GM19099 (cell line): ENCODE results near the gene SLIT1.

Source experiments
- POLR2A ChIP-seq: IDR thresholded peaks from 3 replicates; pipeline ENCODE4 v1.6.1; 2011; ENCODE audit warnings: low read depth; ENCODE audit not compliant: insufficient read length; ENCODE audit errors: extremely low read depth

The SLIT1 gene

DNA sequence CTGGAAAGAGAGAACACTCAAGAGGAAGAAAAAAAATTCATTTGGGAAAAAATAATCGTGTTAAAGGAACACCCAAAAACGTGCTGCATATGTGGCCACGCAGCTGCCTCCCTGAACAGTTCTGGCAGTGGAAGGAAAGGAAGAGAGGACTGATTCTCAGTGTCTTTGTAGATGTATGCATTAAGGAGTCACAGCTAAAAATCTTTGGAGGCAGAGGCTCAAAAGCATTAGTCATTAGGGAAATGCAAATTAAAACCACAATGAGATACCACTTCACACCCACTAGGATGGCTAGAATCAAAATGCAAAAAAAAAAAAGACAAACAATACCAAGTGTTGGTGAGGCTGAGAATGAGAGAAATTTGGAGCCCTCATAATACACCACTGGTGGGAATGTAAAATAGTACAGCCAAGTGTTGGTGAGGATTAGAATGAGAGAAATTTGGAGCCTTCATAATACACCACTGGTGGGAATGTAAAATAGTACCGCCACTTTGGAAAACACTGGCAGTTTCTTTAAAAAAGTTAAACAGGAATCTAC, 134.7 kb downstream of the SLIT1 start:
- TF ChIP-seq POLR2A, result no peak

DNA sequence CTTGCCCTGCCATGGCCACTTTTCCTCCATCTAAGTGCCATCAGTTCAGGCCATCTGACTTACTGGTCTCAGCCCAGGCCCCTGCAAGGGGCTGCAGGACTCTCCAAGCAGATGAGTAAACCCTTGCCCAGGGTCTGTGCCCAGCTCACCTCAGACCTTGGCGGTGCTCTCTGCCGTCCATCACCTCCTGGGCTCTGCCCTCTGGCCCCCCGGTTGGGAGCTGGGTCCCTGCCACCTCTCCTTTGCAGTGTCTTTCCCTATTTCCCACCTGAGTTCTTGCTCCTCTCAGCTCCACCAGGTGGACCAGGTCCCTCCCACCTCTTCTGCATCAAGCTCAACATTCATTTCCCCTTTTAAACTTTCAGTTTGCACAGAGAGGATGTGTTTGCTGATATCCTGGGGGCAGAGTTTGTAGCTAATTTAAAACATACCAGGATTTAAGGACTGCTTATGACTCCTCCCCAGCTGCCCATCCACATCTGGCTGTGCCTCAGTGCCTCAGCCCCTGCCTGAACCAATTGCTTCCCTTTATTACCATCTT, 135.5 kb downstream of the SLIT1 start:
- TF ChIP-seq POLR2A, result no peak

DNA sequence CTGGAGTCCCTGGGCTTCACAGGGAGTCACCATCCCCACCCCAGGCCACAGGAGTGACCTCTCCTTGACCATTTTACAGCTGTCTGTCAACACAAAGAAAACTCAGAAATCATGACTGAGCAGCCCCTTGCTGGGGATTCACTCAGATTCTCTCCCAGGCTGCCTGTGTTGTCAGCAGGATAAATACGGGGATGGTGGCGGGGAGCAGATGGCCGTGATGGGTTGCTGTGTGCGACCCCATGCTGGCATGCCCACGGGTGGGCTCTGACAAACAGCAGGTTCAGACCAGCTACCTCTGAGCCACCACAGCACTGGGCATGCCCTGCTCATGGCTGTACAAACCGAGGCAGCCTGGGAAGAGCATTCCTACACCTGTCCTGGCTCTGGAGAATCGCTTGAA, 136.1 kb downstream of the SLIT1 start:
- no peak for TF ChIP-seq POLR2A

- no peak for TF ChIP-seq POLR2A
Observed at GRCh38 chr10:97048649-97049427, 136.9 kb downstream of the SLIT1 start.

DNA sequence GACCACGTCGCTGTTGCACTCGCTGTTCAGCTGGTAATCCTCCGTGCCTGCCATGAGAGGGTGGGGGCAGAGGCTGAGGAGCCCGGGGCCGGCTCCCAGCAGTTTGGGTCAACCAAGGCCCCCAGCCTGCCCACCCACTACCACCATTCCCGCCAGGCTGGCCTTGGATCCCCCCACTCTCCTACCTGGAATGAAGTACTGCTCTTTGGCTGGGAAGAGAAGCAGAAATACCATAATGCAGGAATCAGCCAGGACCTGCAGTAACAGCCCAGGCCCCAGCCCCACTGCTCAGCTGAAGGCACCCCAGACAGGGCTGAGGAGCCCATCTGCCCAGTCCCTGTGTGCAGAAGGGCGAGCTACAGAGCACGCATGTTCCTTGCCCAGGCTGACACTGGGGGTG, 138.0 kb downstream of the SLIT1 start:
- TF ChIP-seq POLR2A, result no peak

DNA sequence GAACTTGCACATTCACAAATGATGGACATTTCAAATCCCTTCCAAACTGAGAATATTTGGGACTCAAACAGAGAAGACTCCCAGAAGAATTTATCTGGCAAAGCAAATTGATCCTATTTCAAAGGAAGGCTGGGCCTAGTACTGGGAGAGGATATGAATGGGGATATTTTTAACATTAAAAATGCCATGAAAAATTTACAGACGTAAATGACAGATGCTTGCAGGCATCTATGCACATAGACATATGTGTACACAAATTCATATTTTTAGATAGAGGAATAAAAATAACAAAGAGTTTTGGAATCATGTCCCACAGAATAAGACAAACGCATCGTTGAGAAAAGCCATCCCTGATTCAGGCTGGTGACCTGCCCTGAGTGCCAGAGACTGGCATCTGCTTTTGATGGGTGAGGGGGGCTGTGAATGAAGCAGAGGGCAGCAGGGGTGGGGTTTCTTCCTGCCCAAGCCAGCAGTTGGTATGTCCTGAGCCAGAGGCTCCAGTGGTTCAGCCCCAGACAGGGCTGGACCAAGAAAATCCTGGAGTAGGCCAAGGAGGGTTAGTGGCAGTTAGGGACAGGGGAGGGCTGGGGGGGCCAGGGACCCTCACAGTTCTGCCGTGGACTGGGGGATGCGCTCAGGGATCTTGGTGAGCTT, 138.5 kb downstream of the SLIT1 start:
- TF ChIP-seq POLR2A, result no peak

GRCh38 chr10:97046456-97047082, 139.2 kb downstream of the SLIT1 start:
- no peak for TF ChIP-seq POLR2A

DNA sequence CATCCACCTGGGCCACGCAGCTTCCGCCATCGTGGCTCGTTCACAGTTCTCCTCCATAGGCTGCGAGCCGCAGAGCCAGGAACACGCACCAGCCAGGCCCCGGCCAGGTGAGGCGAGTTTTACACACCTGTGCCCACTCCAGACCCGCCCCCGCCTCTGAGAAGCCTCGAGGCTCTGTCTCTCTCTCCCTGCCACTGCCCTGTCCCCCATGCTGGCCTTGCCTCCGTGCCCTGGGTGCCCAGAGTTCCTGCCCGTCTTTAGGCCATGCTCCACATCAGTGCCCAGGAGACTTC, 142.2 kb downstream of the SLIT1 start:
- TF ChIP-seq POLR2A, result no peak

DNA sequence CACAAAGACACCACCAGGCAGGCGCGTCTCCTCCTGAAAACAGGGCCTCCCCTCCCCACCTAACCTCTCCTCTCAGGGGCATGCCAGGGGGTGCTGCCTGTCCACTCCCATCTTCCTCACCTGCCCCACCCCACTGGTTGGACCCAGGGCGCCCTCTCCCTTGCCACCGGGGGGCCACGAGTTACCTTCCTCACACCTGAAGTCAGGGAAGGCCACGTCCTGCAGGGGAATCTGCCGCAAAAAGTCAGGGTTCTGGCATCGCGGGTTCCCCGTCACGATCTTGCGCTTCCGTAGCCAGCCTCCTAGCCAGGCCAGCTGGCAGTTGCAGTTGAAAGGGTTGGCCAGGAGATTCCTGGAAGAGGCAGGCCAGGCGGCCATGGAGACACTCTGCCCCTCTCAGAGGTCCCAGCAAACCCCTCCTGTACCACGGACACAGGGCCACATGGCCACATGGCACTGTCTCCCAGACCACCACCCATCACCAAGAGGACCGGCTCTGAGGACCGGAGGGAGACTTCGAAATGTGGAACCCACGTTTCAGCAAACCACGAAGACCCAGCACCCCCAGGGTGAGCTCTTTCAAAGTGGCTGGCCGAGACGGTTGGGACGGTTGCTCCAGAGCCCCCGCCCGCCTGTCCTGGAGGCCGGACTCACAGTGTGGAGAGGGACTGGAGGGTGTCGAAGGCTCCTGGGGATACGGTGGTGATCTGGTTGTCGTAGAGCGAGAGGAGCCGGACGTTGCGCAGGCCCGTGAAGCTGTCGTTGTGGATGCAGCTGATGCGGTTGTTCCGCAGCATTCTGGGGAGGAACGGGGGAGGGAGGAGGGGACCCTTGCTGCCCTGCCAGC, 142.8 kb downstream of the SLIT1 start:
- TF ChIP-seq POLR2A, result no peak

- no peak for TF ChIP-seq POLR2A
Observed at GRCh38 chr10:97042081-97042480, 143.7 kb downstream of the SLIT1 start.

GRCh38 chr10:97040706-97041105, 145.1 kb downstream of the SLIT1 start:
- TF ChIP-seq POLR2A, result no peak

DNA sequence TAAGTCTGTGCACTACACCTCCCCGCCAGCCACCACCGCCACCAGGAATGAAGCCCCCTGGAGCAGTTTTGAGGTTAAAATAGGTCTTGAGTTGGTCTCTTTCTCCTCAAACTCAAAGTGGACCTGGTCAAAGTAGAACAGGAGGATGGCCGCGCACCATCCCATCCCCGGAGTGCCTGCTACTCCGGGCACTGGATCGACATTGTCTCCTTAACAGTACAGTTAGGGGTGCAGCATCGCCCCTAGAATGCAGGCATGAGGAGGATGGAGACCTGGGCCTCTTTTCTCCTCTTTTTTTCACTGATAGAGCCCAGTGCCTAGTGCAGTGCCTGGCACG, 145.5 kb downstream of the SLIT1 start:
- TF ChIP-seq POLR2A, result no peak

DNA sequence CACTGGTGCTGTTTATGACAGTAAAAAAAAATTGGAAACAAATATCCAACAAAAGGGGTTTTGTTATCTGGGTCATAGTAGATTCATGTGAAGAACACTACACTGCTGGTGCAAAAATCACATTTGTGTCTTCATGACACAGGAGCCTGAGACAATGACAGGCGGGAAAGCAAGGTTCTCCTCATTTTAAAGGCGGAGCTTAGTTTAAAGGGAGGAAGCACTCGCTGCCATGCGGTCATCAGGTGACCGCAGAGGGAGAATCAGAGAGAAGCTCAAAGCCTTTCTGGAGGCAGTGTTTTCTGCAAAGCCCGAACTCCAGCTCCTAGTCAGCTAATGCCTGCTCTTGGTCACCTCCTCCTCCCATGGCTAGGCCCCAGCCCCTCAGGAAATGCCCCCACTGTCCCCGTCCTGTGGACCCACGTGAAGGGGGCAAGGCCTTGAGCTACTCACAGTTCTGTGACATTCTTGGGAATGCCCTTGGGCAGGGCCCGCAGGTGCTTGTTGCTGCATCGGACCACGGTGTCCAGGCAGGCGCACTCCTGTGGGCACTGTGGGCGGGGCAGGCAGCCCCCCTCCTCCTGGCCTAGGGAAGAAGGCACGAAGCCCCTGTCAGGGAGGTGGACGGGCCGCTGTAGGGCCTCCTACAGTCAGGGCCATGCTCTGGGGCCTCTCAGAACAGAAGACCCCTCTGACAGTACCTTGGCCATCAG, 146.1 kb downstream of the SLIT1 start:
- TF ChIP-seq POLR2A, result no peak

DNA sequence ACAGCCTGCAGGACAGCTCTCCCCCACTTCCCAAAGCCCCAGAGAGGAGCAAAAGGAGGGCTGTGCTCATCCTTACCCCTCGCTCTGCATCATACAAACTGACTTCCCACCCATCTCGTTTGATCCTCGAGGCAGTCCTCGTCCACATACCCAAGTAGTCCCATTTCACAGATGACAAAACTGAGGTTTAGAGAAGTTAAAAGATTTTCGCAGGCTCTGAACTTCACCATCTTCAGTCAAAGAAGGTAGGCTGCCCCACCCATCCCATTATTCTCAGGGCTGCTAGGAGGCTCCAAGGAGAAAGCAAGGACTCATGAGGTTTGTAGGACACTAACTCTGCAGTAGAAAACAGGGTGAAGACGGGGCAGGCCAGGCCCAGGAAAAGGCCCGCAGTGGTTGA, 147.1 kb downstream of the SLIT1 start:
- no peak for TF ChIP-seq POLR2A
